Measurements from ENCODE around the gene RAB25. TPM values are rescaled to one million over a fixed set of nuclear protein-coding genes. Genes with fewer than 3 reads are reported as not detected.

The RAB25 gene
- total and polyA plus RNA-seq, 4 donors = 0.67 to 2.0 (median 0.92) TPM

DNA sequence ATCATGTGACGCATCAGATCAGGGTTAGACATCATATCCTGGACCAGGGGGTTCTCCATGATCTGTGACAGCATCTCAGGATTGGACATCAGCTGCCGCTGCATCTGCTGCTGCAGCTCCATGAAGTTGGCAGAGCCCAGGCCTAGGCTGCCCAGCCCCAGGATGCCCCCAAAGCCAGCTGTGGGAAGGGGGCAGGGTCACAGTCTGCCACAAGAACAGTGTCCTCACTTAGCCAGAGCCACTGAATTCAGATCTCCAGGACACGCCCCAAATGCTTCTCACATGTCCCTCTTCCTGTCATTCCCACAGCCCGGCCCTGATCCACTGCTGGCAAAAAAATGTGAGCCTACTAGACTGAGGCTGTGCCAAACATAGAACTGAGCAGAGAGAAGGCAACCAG lies 10.6 kb upstream of the RAB25 start:
- no peaks in the 10 kb centered on the region for H3K27me3 ChIP-seq (ENCODE audit: control insufficient read depth in 4 of 4, insufficient read depth in 4 of 4, low read length in 3 of 4)
- peaks cover 0 to 15% (median 7%) of the 10 kb centered on the region in 4 donors for H3K4me1 ChIP-seq (ENCODE audit: control insufficient read depth in 4 of 4, insufficient read depth in 4 of 4, low read length in 3 of 4)
- H3K9ac ChIP-seq (ENCODE audit: low read depth in 1 of 2, low read length in 2 of 2) = no peak overlapping the region
- no peak overlapping the region for H3K27ac ChIP-seq (ENCODE audit: low read depth in 1 of 2, low read length in 2 of 2)
- no peak overlapping the region for H3K4me3 ChIP-seq (ENCODE audit: low read depth in 1 of 3, low read length in 3 of 3)
- TF ChIP-seq, protein P1, sequence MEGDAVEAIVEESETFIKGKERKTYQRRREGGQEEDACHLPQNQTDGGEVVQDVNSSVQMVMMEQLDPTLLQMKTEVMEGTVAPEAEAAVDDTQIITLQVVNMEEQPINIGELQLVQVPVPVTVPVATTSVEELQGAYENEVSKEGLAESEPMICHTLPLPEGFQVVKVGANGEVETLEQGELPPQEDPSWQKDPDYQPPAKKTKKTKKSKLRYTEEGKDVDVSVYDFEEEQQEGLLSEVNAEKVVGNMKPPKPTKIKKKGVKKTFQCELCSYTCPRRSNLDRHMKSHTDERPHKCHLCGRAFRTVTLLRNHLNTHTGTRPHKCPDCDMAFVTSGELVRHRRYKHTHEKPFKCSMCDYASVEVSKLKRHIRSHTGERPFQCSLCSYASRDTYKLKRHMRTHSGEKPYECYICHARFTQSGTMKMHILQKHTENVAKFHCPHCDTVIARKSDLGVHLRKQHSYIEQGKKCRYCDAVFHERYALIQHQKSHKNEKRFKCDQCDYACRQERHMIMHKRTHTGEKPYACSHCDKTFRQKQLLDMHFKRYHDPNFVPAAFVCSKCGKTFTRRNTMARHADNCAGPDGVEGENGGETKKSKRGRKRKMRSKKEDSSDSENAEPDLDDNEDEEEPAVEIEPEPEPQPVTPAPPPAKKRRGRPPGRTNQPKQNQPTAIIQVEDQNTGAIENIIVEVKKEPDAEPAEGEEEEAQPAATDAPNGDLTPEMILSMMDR (IDR thresholded peaks at IDR 0.05; ENCODE audit: low read depth, low read length, missing input control) = no peak
- TF ChIP-seq RXRA (IDR thresholded peaks at IDR 0.05) (no peak), FOXA2 (IDR thresholded peaks at IDR 0.05) (no peak)
- TF ChIP-seq, protein P2, sequence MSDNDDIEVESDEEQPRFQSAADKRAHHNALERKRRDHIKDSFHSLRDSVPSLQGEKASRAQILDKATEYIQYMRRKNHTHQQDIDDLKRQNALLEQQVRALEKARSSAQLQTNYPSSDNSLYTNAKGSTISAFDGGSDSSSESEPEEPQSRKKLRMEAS (IDR thresholded peaks at IDR 0.05) = no peak
- 91% methylated on average over 4 of the region's 4 CpGs for WGBS
- no peaks in the 10 kb centered on the region for H3K9me3 ChIP-seq (ENCODE audit: control insufficient read depth in 4 of 4, low read length in 3 of 4)
- no peak for DNase-seq (ENCODE audit: low spot score)
- peaks cover 1 to 20% (median 8%) of the 10 kb centered on the region in 4 donors for H3K36me3 ChIP-seq (ENCODE audit: control insufficient read depth in 4 of 4, insufficient read depth in 3 of 4, low read depth in 1 of 4, low read length in 3 of 4)

DNA sequence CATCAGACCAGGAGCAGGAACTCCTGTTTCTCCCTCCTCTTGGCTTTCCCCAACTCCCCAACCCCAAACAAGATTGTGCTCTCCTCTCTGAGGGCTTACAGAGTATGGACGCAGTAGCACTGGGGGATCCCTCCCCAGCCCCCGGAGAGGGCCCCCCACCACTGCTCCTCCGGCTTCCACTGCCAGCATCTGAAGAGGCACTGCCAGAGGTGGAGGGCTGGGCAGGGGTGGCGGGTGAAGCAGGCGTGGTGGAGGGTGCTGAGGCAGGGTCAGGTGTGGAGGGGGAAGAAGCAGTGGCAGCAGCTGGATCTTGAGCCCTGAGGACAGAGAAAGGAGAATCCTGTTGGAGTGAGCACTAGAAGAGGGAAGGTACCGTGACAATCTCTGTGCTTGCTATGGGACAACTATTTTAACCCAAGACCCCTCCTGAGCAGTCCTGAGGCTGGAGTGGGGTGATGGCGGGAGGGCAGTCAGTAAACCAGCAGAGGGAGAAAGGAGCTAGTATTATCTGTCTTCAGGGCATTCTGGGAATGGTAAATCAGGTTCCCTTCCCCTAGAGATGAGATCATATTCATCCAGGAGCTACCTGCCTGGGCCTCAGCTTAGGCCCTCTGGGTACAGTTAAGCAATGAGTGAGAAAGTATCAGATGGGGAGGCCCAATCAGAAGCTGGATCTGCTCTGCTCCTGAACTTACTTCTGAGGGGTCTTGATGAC lies 9.8 kb upstream of the RAB25 start:
- peaks cover 0 to 22% (median 13%) of the 10 kb centered on the region in 4 donors for H3K4me1 ChIP-seq (ENCODE audit: control insufficient read depth in 4 of 4, insufficient read depth in 4 of 4, low read length in 3 of 4)
- H3K27me3 ChIP-seq (ENCODE audit: control insufficient read depth in 4 of 4, insufficient read depth in 4 of 4, low read length in 3 of 4) = no peaks in the 10 kb centered on the region
- H3K9ac ChIP-seq (ENCODE audit: low read depth in 1 of 2, low read length in 2 of 2) = no peak overlapping the region
- DNase-seq (ENCODE audit: low spot score) = no peak
- no peak overlapping the region for H3K27ac ChIP-seq (ENCODE audit: low read depth in 1 of 2, low read length in 2 of 2)
- no peaks in the 10 kb centered on the region for H3K9me3 ChIP-seq (ENCODE audit: control insufficient read depth in 4 of 4, low read length in 3 of 4)
- no peak overlapping the region for H3K4me3 ChIP-seq (ENCODE audit: low read depth in 1 of 3, low read length in 3 of 3)
- WGBS = 98% methylated on average over 7 of the region's 7 CpGs
- H3K36me3 ChIP-seq (ENCODE audit: control insufficient read depth in 4 of 4, insufficient read depth in 3 of 4, low read depth in 1 of 4, low read length in 3 of 4) = peaks cover 1 to 20% (median 8%) of the 10 kb centered on the region in 4 donors
- TF ChIP-seq NR2F2 (IDR thresholded peaks at IDR 0.05) = no peak
- TF ChIP-seq RAD21 (IDR thresholded peaks at IDR 0.05) = no peak
- TF ChIP-seq, protein P2 (IDR thresholded peaks at IDR 0.05) = no peak
- TF ChIP-seq, protein P3, sequence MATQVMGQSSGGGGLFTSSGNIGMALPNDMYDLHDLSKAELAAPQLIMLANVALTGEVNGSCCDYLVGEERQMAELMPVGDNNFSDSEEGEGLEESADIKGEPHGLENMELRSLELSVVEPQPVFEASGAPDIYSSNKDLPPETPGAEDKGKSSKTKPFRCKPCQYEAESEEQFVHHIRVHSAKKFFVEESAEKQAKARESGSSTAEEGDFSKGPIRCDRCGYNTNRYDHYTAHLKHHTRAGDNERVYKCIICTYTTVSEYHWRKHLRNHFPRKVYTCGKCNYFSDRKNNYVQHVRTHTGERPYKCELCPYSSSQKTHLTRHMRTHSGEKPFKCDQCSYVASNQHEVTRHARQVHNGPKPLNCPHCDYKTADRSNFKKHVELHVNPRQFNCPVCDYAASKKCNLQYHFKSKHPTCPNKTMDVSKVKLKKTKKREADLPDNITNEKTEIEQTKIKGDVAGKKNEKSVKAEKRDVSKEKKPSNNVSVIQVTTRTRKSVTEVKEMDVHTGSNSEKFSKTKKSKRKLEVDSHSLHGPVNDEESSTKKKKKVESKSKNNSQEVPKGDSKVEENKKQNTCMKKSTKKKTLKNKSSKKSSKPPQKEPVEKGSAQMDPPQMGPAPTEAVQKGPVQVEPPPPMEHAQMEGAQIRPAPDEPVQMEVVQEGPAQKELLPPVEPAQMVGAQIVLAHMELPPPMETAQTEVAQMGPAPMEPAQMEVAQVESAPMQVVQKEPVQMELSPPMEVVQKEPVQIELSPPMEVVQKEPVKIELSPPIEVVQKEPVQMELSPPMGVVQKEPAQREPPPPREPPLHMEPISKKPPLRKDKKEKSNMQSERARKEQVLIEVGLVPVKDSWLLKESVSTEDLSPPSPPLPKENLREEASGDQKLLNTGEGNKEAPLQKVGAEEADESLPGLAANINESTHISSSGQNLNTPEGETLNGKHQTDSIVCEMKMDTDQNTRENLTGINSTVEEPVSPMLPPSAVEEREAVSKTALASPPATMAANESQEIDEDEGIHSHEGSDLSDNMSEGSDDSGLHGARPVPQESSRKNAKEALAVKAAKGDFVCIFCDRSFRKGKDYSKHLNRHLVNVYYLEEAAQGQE (IDR thresholded peaks at IDR 0.05) = no peak
- TF ChIP-seq HNF4G (IDR thresholded peaks at IDR 0.05) = no peak
- TF ChIP-seq, protein P4, sequence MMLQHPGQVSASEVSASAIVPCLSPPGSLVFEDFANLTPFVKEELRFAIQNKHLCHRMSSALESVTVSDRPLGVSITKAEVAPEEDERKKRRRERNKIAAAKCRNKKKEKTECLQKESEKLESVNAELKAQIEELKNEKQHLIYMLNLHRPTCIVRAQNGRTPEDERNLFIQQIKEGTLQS (IDR thresholded peaks at IDR 0.05) = no peak
- TF ChIP-seq SP1 (IDR thresholded peaks at IDR 0.05) = no peak
- no peak for TF ChIP-seq JUND (IDR thresholded peaks at IDR 0.05)
